HepG2 (cell line): ENCODE results near the gene OR2A5. TPM values are rescaled to one million over a fixed set of nuclear protein-coding genes. Genes with fewer than 3 reads are reported as not detected.

Experiments used
- HNF4G ChIP-seq, 2 experiments: sonication (generic) in 1 of 2; formaldehyde crosslinking in 1 of 2; IDR thresholded peaks; 2 replicates each; pipeline versions ENCODE4 v1.4.0 to v1.6.1; 2011 to 2020; ENCODE audit warnings: borderline replicate concordance in 2 of 2, low read depth in 2 of 2, mild to moderate bottlenecking in 2 of 2, low read length in 1 of 2, missing genetic modification reagents in 1 of 2, moderate library complexity in 1 of 2
- MAFK ChIP-seq, 2 experiments: IDR thresholded peaks in 1 of 2; conservative IDR thresholded peaks in 1 of 2; 2 replicates each; pipeline ENCODE4 v1.6.1; 2011; ENCODE audit warnings: improper control_type of control experiment in 2 of 2, low read length in 2 of 2
- SALL1 ChIP-seq: sonication (generic); formaldehyde crosslinking; IDR thresholded peaks from 2 replicates; pipeline ENCODE4 v1.8.0; 2022; ENCODE audit warnings: mild to moderate bottlenecking, missing genetic modification reagents
- ZSCAN20 ChIP-seq: sonication (generic); formaldehyde crosslinking; IDR thresholded peaks from 2 replicates; pipeline ENCODE4 v1.4.0; 2020; ENCODE audit warnings: missing genetic modification reagents, mild to moderate bottlenecking, borderline replicate concordance
- polyA plus RNA-seq, 8 experiments: library from polyadenylated mRNA; depleted of rRNA in 3 of 8; stranded (reverse) in 7 of 8; unstranded in 1 of 8; fragments of >200 nt; fragmentation: Illumina TruSeq in 4 of 8; extraction: Trizol in 4 of 8; gene quantifications; 2 replicates each; pipeline versions ENCODE4 v1.2.1 to v1.2.3, GENCODE V29; 2011 to 2016; ENCODE audit warnings: low read depth in 4 of 8, missing spikeins in 1 of 8, mixed read lengths in 1 of 8; ENCODE audit not compliant: insufficient read depth in 1 of 8
- total RNA-seq, 5 experiments: library from RNA; depleted of rRNA; stranded (reverse); fragments of >200 nt; fragmentation: Illumina TruSeq; extraction: Trizol; gene quantifications; 2 replicates each; pipeline ENCODE4 v1.2.3, GENCODE V29; 2016; ENCODE audit warnings: low read depth in 1 of 5
- TF ChIP-seq, protein P1 (sequence below): sonication (generic); formaldehyde crosslinking; conservative IDR thresholded peaks from 2 replicates; pipeline ENCODE4 v1.4.0; 2020; ENCODE audit warnings: mild to moderate bottlenecking, missing genetic modification reagents, moderate library complexity
- TF ChIP-seq, protein P2 (sequence below): IDR thresholded peaks from 2 replicates; pipeline ENCODE4 v1.4.0; 2020; ENCODE audit warnings: mild to moderate bottlenecking, missing genetic modification reagents
- TF ChIP-seq, protein P3 (sequence below): sonication (generic); formaldehyde crosslinking; IDR thresholded peaks from 2 replicates; pipeline ENCODE4 v1.5.1; 2020; ENCODE audit warnings: mild to moderate bottlenecking, missing genetic modification reagents, borderline replicate concordance
- TF ChIP-seq, protein P4 (sequence below): sonication (generic); formaldehyde crosslinking; IDR thresholded peaks from 2 replicates; pipeline ENCODE4 v1.4.0; 2020; ENCODE audit warnings: missing genetic modification reagents
- TF ChIP-seq, protein P5 (sequence below): sonication (generic); formaldehyde crosslinking; IDR thresholded peaks from 2 replicates; pipeline ENCODE4 v1.4.0; 2020; ENCODE audit warnings: mild to moderate bottlenecking, missing genetic modification reagents

Gene OR2A5
- total and polyA plus RNA-seq, 2 of the 13 experiments (the other 11 are each of a cell fraction or from before 2014, with no cell fraction given) = not detected

DNA sequence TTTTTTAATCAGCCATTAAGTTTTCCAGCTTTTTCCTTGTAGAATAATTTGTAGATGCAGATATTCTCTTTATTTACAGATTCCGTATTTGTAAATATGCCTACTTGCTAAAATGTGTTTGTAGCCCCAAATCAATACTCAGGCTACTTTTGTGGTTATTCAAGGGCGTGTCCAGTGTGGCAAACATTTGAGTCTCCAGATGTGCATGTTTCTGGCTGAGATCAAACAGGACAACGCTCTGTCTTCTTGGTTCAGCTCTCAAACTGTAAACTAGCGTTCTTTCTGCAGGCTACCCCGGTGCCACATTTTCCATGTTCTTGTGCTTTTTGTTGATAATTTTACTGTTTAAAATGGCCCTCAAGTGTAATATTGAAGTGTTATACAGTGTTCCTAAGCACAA lies 16.2 kb upstream of the OR2A5 start (continued):
- TF ChIP-seq, protein P1, sequence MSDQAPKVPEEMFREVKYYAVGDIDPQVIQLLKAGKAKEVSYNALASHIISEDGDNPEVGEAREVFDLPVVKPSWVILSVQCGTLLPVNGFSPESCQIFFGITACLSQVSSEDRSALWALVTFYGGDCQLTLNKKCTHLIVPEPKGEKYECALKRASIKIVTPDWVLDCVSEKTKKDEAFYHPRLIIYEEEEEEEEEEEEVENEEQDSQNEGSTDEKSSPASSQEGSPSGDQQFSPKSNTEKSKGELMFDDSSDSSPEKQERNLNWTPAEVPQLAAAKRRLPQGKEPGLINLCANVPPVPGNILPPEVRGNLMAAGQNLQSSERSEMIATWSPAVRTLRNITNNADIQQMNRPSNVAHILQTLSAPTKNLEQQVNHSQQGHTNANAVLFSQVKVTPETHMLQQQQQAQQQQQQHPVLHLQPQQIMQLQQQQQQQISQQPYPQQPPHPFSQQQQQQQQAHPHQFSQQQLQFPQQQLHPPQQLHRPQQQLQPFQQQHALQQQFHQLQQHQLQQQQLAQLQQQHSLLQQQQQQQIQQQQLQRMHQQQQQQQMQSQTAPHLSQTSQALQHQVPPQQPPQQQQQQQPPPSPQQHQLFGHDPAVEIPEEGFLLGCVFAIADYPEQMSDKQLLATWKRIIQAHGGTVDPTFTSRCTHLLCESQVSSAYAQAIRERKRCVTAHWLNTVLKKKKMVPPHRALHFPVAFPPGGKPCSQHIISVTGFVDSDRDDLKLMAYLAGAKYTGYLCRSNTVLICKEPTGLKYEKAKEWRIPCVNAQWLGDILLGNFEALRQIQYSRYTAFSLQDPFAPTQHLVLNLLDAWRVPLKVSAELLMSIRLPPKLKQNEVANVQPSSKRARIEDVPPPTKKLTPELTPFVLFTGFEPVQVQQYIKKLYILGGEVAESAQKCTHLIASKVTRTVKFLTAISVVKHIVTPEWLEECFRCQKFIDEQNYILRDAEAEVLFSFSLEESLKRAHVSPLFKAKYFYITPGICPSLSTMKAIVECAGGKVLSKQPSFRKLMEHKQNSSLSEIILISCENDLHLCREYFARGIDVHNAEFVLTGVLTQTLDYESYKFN (CRISPR knock-in tag) = peak; percentile 57
- TF ChIP-seq, protein P2, sequence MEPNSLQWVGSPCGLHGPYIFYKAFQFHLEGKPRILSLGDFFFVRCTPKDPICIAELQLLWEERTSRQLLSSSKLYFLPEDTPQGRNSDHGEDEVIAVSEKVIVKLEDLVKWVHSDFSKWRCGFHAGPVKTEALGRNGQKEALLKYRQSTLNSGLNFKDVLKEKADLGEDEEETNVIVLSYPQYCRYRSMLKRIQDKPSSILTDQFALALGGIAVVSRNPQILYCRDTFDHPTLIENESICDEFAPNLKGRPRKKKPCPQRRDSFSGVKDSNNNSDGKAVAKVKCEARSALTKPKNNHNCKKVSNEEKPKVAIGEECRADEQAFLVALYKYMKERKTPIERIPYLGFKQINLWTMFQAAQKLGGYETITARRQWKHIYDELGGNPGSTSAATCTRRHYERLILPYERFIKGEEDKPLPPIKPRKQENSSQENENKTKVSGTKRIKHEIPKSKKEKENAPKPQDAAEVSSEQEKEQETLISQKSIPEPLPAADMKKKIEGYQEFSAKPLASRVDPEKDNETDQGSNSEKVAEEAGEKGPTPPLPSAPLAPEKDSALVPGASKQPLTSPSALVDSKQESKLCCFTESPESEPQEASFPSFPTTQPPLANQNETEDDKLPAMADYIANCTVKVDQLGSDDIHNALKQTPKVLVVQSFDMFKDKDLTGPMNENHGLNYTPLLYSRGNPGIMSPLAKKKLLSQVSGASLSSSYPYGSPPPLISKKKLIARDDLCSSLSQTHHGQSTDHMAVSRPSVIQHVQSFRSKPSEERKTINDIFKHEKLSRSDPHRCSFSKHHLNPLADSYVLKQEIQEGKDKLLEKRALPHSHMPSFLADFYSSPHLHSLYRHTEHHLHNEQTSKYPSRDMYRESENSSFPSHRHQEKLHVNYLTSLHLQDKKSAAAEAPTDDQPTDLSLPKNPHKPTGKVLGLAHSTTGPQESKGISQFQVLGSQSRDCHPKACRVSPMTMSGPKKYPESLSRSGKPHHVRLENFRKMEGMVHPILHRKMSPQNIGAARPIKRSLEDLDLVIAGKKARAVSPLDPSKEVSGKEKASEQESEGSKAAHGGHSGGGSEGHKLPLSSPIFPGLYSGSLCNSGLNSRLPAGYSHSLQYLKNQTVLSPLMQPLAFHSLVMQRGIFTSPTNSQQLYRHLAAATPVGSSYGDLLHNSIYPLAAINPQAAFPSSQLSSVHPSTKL = peak; percentile 62
- peak; percentile 15; the same call in 1 of the 2 replicates for TF ChIP-seq SALL1
- TF ChIP-seq MAFK (conservative IDR thresholded peaks at IDR 0.05 in 1 of 2, IDR thresholded peaks at IDR 0.05 in 1 of 2; ENCODE audit: low read length in 2 of 2) = 0 out of 4 replicates have a peak, but pooled peaks have one; percentile 7 to 29
- TF ChIP-seq, protein P3, sequence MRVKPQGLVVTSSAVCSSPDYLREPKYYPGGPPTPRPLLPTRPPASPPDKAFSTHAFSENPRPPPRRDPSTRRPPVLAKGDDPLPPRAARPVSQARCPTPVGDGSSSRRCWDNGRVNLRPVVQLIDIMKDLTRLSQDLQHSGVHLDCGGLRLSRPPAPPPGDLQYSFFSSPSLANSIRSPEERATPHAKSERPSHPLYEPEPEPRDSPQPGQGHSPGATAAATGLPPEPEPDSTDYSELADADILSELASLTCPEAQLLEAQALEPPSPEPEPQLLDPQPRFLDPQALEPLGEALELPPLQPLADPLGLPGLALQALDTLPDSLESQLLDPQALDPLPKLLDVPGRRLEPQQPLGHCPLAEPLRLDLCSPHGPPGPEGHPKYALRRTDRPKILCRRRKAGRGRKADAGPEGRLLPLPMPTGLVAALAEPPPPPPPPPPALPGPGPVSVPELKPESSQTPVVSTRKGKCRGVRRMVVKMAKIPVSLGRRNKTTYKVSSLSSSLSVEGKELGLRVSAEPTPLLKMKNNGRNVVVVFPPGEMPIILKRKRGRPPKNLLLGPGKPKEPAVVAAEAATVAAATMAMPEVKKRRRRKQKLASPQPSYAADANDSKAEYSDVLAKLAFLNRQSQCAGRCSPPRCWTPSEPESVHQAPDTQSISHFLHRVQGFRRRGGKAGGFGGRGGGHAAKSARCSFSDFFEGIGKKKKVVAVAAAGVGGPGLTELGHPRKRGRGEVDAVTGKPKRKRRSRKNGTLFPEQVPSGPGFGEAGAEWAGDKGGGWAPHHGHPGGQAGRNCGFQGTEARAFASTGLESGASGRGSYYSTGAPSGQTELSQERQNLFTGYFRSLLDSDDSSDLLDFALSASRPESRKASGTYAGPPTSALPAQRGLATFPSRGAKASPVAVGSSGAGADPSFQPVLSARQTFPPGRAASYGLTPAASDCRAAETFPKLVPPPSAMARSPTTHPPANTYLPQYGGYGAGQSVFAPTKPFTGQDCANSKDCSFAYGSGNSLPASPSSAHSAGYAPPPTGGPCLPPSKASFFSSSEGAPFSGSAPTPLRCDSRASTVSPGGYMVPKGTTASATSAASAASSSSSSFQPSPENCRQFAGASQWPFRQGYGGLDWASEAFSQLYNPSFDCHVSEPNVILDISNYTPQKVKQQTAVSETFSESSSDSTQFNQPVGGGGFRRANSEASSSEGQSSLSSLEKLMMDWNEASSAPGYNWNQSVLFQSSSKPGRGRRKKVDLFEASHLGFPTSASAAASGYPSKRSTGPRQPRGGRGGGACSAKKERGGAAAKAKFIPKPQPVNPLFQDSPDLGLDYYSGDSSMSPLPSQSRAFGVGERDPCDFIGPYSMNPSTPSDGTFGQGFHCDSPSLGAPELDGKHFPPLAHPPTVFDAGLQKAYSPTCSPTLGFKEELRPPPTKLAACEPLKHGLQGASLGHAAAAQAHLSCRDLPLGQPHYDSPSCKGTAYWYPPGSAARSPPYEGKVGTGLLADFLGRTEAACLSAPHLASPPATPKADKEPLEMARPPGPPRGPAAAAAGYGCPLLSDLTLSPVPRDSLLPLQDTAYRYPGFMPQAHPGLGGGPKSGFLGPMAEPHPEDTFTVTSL (CRISPR knock-in tag) = peak; percentile 30; the same call in 1 of the 2 replicates
- TF ChIP-seq, protein P4, sequence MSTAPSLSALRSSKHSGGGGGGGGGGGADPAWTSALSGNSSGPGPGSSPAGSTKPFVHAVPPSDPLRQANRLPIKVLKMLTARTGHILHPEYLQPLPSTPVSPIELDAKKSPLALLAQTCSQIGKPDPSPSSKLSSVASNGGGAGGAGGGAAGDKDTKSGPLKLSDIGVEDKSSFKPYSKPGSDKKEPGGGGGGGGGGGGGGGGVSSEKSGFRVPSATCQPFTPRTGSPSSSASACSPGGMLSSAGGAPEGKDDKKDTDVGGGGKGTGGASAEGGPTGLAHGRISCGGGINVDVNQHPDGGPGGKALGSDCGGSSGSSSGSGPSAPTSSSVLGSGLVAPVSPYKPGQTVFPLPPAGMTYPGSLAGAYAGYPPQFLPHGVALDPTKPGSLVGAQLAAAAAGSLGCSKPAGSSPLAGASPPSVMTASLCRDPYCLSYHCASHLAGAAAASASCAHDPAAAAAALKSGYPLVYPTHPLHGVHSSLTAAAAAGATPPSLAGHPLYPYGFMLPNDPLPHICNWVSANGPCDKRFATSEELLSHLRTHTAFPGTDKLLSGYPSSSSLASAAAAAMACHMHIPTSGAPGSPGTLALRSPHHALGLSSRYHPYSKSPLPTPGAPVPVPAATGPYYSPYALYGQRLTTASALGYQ = no peak
- no peak for TF ChIP-seq HNF4G (IDR thresholded peaks at IDR 0.05; ENCODE audit: borderline replicate concordance, low read depth, low read length)
- TF ChIP-seq HNF4G (CRISPR knock-in tag; IDR thresholded peaks at IDR 0.05; ENCODE audit: borderline replicate concordance, low read depth) = no peak
- TF ChIP-seq ZSCAN20 (CRISPR knock-in tag) = no peak
- TF ChIP-seq, protein P5, sequence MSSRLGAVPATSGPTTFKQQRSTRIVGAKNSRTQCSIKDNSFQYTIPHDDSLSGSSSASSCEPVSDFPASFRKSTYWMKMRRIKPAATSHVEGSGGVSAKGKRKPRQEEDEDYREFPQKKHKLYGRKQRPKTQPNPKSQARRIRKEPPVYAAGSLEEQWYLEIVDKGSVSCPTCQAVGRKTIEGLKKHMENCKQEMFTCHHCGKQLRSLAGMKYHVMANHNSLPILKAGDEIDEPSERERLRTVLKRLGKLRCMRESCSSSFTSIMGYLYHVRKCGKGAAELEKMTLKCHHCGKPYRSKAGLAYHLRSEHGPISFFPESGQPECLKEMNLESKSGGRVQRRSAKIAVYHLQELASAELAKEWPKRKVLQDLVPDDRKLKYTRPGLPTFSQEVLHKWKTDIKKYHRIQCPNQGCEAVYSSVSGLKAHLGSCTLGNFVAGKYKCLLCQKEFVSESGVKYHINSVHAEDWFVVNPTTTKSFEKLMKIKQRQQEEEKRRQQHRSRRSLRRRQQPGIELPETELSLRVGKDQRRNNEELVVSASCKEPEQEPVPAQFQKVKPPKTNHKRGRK (CRISPR knock-in tag) = no peak
